ENCODE results near the gene KLC3.

The KLC3 gene

DNA sequence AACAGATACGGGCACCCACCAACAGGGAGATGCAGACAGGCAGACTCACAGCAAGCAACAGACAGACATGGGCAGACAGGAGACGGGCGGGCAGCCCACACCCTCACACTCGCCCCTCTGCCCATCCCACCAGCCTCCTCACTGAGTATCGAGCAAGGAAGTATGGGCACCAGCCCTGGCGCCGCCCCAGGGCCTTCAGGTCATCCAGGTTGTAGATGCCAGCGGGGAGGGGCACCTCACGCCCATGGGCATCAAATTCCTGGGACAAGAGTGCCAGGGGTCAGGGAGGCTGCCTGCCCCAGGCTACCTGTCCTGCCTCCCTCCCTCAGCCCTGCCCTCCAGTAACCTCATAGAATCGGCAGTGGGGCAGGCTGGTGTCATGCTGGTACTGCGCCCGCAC, 24.1 kb downstream of the KLC3 start:
- TF ChIP-seq, protein P1, sequence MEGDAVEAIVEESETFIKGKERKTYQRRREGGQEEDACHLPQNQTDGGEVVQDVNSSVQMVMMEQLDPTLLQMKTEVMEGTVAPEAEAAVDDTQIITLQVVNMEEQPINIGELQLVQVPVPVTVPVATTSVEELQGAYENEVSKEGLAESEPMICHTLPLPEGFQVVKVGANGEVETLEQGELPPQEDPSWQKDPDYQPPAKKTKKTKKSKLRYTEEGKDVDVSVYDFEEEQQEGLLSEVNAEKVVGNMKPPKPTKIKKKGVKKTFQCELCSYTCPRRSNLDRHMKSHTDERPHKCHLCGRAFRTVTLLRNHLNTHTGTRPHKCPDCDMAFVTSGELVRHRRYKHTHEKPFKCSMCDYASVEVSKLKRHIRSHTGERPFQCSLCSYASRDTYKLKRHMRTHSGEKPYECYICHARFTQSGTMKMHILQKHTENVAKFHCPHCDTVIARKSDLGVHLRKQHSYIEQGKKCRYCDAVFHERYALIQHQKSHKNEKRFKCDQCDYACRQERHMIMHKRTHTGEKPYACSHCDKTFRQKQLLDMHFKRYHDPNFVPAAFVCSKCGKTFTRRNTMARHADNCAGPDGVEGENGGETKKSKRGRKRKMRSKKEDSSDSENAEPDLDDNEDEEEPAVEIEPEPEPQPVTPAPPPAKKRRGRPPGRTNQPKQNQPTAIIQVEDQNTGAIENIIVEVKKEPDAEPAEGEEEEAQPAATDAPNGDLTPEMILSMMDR (IDR thresholded peaks at IDR 0.05; ENCODE audit: low read depth, low read length) = no peak
- no peak for DNase-seq (ENCODE audit: low read depth, low spot score)
- in situ Hi-C loops (cut with HindIII; ENCODE audit: low sequenced_read_pairs) = no loop called here
- H3K4me3 ChIP-seq (ENCODE audit: low read depth, low read length) = no peak overlapping the region

DNA sequence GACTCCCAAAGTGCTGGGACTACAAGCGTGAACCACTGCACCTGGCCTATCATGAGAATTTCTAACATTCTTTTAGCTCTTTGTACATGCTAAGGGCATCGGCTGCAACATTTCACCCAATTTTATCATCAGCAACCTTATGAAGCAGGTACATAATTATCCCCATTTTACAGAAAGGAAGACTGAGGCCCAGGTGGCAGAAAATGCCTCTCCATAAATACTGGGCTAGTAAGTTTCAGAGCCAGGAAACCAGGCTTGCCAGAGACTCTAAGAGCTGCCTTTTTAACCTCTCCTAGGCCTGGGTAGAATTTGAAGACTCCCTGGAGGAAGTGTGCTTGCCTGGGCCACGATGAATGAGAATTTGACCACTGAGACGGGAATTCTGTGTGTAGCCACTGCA, 27.6 kb downstream of the KLC3 start:
- no peak overlapping the region for H3K4me3 ChIP-seq (ENCODE audit: low read depth, low read length)
- TF ChIP-seq, protein P1 (IDR thresholded peaks at IDR 0.05; ENCODE audit: low read depth, low read length) = no peak
- in situ Hi-C loops (cut with HindIII; ENCODE audit: low sequenced_read_pairs) = no loop called here
- no peak for DNase-seq (ENCODE audit: low read depth, low spot score)

DNA sequence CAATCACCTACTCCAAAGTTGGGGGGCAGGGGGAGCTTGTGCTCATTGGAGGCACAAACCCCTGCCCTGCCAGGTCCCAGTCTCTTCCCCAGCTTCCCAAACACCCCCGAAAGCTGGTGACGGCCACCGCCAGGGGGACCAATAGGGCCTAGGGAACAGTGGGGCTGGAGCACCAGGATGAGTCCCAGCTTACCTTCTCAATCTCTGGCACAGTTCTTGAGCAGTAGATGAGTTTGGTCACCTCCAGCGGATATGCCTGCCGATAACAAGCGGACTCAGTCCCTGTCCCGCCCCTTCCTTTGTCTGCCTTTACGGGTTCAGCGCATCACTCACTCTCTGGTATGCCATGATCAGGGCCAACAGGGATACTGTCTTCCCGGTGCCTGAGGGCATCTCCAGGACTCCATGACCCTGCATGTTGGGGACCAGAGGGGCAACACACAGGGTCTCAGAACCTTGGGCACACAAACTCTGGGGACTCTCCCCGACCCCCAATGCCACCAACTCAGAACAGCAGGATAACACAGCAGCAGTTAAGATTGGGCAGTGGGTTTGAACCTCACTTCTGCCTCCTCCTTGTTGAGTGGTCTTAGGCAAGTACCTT, 28.3 kb downstream of the KLC3 start:
- no peak for DNase-seq (ENCODE audit: low read depth, low spot score)
- TF ChIP-seq, protein P1 (IDR thresholded peaks at IDR 0.05; ENCODE audit: low read depth, low read length) = no peak
- in situ Hi-C loops (cut with HindIII; ENCODE audit: low sequenced_read_pairs) = no loop called here
- H3K4me3 ChIP-seq (ENCODE audit: low read depth, low read length) = no peak overlapping the region

DNA sequence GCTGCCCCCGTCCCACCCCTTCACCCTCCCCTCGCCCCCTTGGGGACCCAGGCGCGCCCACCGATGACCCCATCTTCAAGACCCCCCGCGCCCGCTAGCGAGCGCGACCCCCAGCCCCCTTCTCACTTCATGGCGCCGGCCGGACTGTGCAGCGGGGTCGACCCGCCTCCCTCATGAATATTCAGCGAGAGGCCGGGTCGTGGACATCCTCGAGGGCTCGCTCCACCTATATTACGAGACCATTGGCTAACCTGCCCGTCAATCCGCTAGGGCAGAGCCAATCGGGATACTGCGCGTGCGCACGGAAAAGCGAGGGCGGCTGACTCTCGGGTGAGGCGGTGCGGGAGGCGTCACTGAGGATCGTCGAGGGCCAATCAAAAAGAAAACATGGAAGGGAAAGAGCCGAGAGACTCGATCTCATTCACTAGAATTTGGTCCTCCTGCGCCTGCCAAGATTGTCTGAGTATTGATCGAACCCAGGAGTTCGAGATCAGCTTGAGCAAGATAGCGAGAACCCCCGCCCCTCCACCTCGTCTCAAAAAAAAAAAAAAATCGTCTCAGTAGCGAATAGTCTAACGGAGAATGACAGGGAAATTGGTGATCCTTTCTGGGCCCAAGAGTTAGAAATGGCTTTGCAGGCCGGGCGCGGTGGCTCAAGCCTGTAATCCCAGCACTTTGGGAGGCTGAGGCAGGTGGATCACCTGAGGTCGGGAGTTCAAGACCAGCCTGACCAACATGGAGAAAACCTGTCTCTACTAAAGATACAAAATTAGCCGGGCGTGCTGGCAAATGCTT, 30.1 kb downstream of the KLC3 start, which contains the start of gene ERCC2:
Gene ERCC2 (minus strand): TSS at position 164 of the 795 bp plus-strand sequence. CDS start 33 bp downstream, at position 131.
- TF ChIP-seq, protein P1 (IDR thresholded peaks at IDR 0.05; ENCODE audit: low read depth, low read length) = no peak
- H3K4me3 ChIP-seq (ENCODE audit: low read depth, low read length) = peak within 1 kb of the TSS; percentile 83
- DNase-seq (ENCODE audit: low read depth, low spot score) = peak; percentile 99
- in situ Hi-C loops (cut with HindIII; ENCODE audit: low sequenced_read_pairs) = no loop called here

DNA sequence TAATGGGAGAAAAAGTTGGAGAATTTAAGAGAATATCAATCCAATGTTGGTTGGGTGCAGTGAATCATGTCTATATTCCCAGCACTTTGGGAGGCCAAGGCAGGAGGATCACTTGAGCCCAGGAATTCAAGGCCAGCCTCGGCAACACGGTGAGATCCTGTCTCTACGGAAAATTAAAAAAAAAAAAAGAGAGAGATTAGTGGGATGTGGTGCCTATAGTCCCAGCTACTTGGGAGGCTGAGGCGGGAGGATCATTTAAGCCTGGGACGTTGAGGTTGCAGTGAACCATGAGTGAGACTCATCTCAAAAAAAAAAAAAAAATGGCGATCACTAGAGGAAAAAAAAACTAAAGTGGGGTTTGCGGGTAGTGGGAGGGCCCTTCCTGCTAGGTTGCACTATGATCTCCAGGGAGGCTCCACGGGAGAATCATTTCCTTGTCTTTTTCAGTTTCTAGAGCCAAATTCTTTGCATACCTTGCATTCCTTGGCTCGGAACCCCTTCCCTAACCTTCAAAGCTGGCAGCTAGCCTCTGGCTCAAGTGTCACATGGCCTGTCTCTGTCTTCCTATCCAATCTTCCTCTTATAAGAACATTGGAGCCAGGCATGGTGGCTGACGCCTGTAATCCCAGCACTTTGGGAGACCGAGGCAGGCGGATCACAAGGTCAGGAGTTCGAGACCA, 35.6 kb downstream of the KLC3 start:
- H3K4me3 ChIP-seq (ENCODE audit: low read depth, low read length) = no peak overlapping the region
- TF ChIP-seq, protein P1 (IDR thresholded peaks at IDR 0.05; ENCODE audit: low read depth, low read length) = no peak
- DNase-seq (ENCODE audit: low read depth, low spot score) = peak; percentile 87
- in situ Hi-C loops (cut with HindIII; ENCODE audit: low sequenced_read_pairs) = no loop called here

DNA sequence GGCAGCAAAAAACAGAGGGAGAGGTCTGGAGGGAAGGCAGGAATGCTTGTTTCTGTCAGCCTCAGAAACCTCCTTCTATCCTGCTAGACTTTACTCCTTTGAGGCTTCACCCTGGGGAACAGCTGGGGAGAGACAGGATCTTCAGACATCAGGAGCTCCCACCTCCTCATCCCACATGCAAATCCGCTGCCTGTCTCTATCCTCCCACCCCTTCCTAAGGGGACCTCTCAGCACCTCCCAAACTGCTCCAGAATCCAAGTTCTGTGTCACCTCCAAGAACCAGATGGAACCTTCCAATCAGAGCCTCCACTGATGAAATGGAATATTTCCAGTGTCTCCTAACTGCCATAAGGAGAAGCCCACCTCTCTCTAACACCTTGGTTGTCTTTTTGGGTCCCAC, 39.6 kb downstream of the KLC3 start:
- no peak overlapping the region for H3K4me3 ChIP-seq (ENCODE audit: low read depth, low read length)
- in situ Hi-C loops (cut with HindIII; ENCODE audit: low sequenced_read_pairs) = no loop called here
- DNase-seq (ENCODE audit: low read depth, low spot score) = no peak
- TF ChIP-seq, protein P1 (IDR thresholded peaks at IDR 0.05; ENCODE audit: low read depth, low read length) = no peak
